Upper lobe of left lung (tissue), 4 donors: ENCODE measurements around the gene SMAD3.

ENCODE experiments used
- POLR2A ChIP-seq, 4 donors: fragments of 450-650 bp; IDR thresholded peaks; one replicate each; pipeline ENCODE4 v1.5.1; 2016 to 2017; ENCODE audit warnings: antibody characterized with exemption in 4 of 4, mild to moderate bottlenecking in 2 of 4
- POLR2AphosphoS5 ChIP-seq, 2 donors: sonication (generic); formaldehyde crosslinking; IDR thresholded peaks; one replicate each; pipeline ENCODE4 v1.5.1; 2017; ENCODE audit warnings: antibody characterized with exemption in 2 of 2
- TF ChIP-seq, protein P1 (sequence below), 6 experiments: fragments of 450-650 bp in 4 of 6; fragments of 200-600 bp in 2 of 6; sonication (generic) in 2 of 6; IDR thresholded peaks; one replicate each; pipeline ENCODE4 v1.5.1; 2016 to 2019; ENCODE audit warnings: antibody characterized with exemption in 6 of 6

DNA sequence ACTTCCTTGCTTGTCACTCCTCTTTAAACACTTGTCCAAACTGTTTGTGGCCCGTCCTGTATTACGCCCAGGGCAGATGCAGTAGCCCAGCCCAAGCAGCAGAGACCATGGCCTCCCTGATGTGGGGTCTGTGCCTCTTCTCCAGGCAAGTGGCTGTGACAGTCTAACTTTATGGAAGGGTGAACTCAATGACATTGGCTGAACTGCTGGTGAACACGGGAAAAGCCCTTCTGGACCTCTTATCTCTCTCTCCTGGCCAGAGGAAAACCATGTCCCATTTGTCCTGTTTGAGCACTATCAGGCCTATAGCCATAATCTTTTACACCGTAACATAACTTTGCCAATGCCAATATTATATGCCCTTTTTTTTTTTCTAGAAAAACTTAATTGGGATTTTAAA lies 67.6 kb downstream of the SMAD3 start:
- TF ChIP-seq, protein P1, sequence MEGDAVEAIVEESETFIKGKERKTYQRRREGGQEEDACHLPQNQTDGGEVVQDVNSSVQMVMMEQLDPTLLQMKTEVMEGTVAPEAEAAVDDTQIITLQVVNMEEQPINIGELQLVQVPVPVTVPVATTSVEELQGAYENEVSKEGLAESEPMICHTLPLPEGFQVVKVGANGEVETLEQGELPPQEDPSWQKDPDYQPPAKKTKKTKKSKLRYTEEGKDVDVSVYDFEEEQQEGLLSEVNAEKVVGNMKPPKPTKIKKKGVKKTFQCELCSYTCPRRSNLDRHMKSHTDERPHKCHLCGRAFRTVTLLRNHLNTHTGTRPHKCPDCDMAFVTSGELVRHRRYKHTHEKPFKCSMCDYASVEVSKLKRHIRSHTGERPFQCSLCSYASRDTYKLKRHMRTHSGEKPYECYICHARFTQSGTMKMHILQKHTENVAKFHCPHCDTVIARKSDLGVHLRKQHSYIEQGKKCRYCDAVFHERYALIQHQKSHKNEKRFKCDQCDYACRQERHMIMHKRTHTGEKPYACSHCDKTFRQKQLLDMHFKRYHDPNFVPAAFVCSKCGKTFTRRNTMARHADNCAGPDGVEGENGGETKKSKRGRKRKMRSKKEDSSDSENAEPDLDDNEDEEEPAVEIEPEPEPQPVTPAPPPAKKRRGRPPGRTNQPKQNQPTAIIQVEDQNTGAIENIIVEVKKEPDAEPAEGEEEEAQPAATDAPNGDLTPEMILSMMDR (IDR thresholded peaks at IDR 0.05) = no peak
- no peak for TF ChIP-seq POLR2AphosphoS5 (IDR thresholded peaks at IDR 0.05)
- no peak for TF ChIP-seq POLR2A (IDR thresholded peaks at IDR 0.05)
